GM12874 (cell line): ENCODE measurements around the gene MOV10.

Experiments
- TF ChIP-seq, protein P1 (sequence below): IDR thresholded peaks from 2 replicates; pipeline ENCODE4 v1.5.1; 2011; ENCODE audit warnings: low read depth, mild to moderate bottlenecking, control low read depth, low read length, moderate library complexity; ENCODE audit not compliant: insufficient read depth

Gene MOV10

GRCh38 chr1:112651205-112651604 lies 23.3 kb upstream of the MOV10 start:
- TF ChIP-seq, protein P1, sequence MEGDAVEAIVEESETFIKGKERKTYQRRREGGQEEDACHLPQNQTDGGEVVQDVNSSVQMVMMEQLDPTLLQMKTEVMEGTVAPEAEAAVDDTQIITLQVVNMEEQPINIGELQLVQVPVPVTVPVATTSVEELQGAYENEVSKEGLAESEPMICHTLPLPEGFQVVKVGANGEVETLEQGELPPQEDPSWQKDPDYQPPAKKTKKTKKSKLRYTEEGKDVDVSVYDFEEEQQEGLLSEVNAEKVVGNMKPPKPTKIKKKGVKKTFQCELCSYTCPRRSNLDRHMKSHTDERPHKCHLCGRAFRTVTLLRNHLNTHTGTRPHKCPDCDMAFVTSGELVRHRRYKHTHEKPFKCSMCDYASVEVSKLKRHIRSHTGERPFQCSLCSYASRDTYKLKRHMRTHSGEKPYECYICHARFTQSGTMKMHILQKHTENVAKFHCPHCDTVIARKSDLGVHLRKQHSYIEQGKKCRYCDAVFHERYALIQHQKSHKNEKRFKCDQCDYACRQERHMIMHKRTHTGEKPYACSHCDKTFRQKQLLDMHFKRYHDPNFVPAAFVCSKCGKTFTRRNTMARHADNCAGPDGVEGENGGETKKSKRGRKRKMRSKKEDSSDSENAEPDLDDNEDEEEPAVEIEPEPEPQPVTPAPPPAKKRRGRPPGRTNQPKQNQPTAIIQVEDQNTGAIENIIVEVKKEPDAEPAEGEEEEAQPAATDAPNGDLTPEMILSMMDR: no peak

DNA sequence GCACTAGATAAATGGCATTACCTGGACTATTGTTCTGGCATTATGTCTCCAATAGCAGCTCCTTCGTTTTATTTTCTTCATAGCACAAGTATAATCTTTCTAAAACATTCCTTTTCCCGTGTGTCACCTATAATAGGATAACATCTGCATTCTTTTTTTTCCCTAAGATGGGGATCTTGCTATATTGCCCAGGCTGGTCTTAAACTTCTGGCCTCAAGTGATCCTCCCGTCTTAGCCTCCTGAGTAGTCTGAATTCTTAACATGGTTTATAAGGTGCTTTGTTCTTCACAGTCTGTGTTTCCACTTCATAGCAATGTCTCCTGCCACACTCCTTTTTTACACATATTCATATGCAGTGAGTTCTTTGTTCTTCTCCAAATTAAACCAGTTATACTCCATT lies 8.6 kb upstream of the MOV10 start:
- TF ChIP-seq, protein P1: no peak

DNA sequence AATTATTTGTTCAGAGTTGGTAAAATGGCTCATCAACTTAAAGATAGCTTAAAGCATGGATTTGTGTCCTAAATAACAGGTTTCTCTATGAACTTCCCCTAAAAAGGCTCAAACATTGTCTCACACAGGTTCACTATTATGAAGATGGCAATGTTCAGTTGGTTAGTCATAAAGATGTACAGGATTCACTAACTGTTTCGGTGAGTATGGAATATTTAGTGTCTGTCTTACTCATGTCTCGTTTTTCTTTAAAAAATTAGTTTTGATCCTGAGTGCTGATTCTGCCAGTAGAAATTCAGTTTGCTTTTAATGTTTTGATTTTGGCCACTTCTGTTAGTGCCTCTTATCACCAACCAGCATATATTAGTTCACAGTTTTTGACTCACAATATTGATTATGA lies 7.5 kb upstream of the MOV10 start:
- TF ChIP-seq, protein P1: no peak

- TF ChIP-seq, protein P1: no peak
Observed at GRCh38 chr1:112672009-112672408, 2.5 kb upstream of the MOV10 start.

- TF ChIP-seq, protein P1: no peak
Observed at GRCh38 chr1:112672842-112673241, 1.6 kb upstream of the MOV10 start.

DNA sequence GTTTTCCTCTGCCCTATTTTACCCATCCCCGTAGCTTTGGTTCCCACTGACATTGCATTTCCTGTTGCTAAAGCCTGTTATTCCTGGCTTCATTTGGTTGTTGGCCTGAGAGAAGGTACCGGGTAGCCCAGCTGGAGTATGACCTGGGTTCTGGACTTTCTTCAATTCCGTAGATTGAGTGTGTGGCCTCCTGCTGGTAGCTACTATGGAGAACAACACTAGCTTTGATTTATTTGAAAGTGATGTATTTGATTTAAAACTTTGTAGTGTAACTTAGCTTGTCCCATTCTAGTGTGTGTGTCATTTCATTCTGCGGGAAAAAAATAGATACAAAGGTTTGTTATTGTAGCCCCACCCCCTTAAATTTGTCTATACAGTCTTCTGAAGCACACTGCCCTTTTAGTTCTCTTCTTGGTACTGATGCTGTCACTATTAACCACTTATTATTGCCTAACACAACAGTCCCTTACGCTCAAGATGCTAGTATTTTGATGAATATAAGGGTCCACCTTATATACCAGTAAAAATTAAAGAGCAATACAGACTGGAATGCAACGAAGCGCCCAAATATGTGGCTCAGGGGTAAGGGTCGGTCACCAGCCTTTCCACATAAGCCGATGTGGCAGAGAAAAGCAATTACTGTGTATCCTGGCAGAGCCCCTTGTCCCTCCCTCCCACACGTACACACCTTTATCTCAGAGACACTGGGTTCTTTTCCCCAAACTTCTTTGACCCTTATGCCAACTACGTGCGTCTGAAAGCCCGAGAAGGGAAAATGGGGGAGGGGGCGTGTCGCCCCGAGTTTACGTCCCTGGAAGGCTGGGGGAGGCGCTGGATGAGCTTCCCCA lies 643 bp upstream of the MOV10 start:
- TF ChIP-seq, protein P1: peak; percentile 37; the same call in 1 of the 2 replicates

GRCh38 chr1:112674986-112675727 lies 698 bp downstream of the MOV10 start:
- TF ChIP-seq, protein P1: 0 out of 2 replicates have a peak, but pooled peaks have one; percentile 2
